Adrenal gland (tissue), 12 donors: ENCODE data around the gene KLHL14. TPM values are rescaled to one million over a fixed set of nuclear protein-coding genes. Genes with fewer than 3 reads are reported as not detected.

ENCODE experiments used
- DNase-seq, 7 donors: peaks; one replicate each; pipeline ENCODE4 v3.0.0-alpha.2; 2019 to 2020
- H3K27ac ChIP-seq, 5 donors: fragments of 200-600 bp; sonication (generic) in 4 of 5; 1 replicate in 3 of 5; 2 replicates in 2 of 5; pipeline versions ENCODE4 v1.5.1 to v1.8.0; 2016 to 2020; ENCODE audit warnings: mild to moderate bottlenecking in 1 of 5
- H3K27me3 ChIP-seq: fragments of 200-600 bp; 2 replicates; pipeline ENCODE4 v1.8.0; 2021
- H3K36me3 ChIP-seq, 2 donors: fragments of 200-600 bp; replicated peaks in 1 of 2; 1 replicate in 1 of 2; 2 replicates in 1 of 2; pipeline versions ENCODE4 v1.5.1 to v1.8.0; 2018 to 2022
- H3K4me1 ChIP-seq, 2 donors: fragments of 200-600 bp; replicated peaks in 1 of 2; 1 replicate in 1 of 2; 2 replicates in 1 of 2; pipeline versions ENCODE4 v1.5.1 to v1.8.0; 2018 to 2021
- H3K4me3 ChIP-seq, 4 donors: fragments of 200-600 bp; sonication (generic) in 3 of 4; one replicate each; pipeline ENCODE4 v1.5.1; 2016 to 2018
- H3K9me3 ChIP-seq, 3 donors: fragments of 200-600 bp; sonication (generic) in 1 of 3; replicated peaks in 1 of 3; 1 replicate in 2 of 3; 2 replicates in 1 of 3; pipeline versions ENCODE4 v1.5.1 to v1.8.0; 2016 to 2021
- POLR2A ChIP-seq, 2 donors: fragments of 450-650 bp; IDR thresholded peaks; one replicate each; pipeline ENCODE4 v1.6.1; 2017; ENCODE audit warnings: antibody characterized with exemption in 2 of 2, mild to moderate bottlenecking in 2 of 2, moderate library complexity in 1 of 2
- WGBS, 4 donors: extraction: QIAGEN DNeasy Blood & Tissue Kit in 2 of 4; methylation state at CpG; one replicate each; pipeline versions ENCODE4 v1.1.5 to v1.1.7; 2013 to 2017; 5-methylcytosine and 5-hydroxymethylcytosine counted together
- intact Hi-C, 2 donors: fragments of 100-400 bp; cut with DNase I; formaldehyde crosslinking; loops; one replicate each; pipeline versions ENCODE4 v1.14.1 to v1.15.0; 2022 to 2023
- polyA plus RNA-seq, 3 donors: library from polyadenylated mRNA; stranded (reverse); fragments of 200-250 nt in 2 of 3; fragments of 350-450 nt in 1 of 3; fragmentation: Illumina TruSeq in 1 of 3; extraction: RNeasy Lipid Tissue Mini Kit (QIAGEN cat#74804) in 1 of 3; gene quantifications; one replicate each; pipeline ENCODE4 v1.2.3, GENCODE V29; 2013 to 2014
- total RNA-seq, 9 donors: library from RNA; depleted of rRNA in 4 of 9; stranded (reverse); fragments of >200 nt in 4 of 9; fragments of 120-200 nt in 1 of 9; fragmentation: NEBNext Ultra II Directional in 1 of 9; extraction: Animal tissue kit (Norgen Biotek cat#: 25700) in 1 of 9; gene quantifications; one replicate each; pipeline versions ENCODE4 v1.1.0 to v1.2.4, GENCODE V29; 2013 to 2023
- TF ChIP-seq, protein P1 (sequence below), 6 experiments: fragments of 450-650 bp in 4 of 6; fragments of 200-600 bp in 2 of 6; sonication (generic) in 1 of 6; IDR thresholded peaks; 1 replicate in 5 of 6; 2 replicates in 1 of 6; pipeline versions ENCODE4 v1.5.1 to v1.8.0; 2016 to 2021; ENCODE audit warnings: antibody characterized with exemption in 6 of 6, mild to moderate bottlenecking in 2 of 6, moderate library complexity in 1 of 6
- donor health status: healthy with polysubstance abuse.
- donor health status: Bipolar disorder and iron deficiency.
- donor health status: DM: yes; HTN: yes; CAD: no.
- donor health status: DM: no; HTN: no; CAD: no.
- donor health status: DM: no; HTN: no; CAD: no.
- donor health status: DM: yes; HTN: yes; CAD: no.

The KLHL14 gene
- total and polyA plus RNA-seq, 12 donors: 0.10 to 4.5 (median 0.32) TPM; not detected in 3

GRCh38 chr18:32759611-32760167 is 13.1 kb downstream of the KLHL14 start:
- no peak for DNase-seq
- H3K4me3 ChIP-seq: no peak overlapping the region
- no peaks in the 10 kb centered on the region for H3K9me3 ChIP-seq
- H3K27me3 ChIP-seq: no peaks in the 10 kb centered on the region
- no peak for TF ChIP-seq POLR2A (IDR thresholded peaks at IDR 0.05)
- TF ChIP-seq, protein P1, sequence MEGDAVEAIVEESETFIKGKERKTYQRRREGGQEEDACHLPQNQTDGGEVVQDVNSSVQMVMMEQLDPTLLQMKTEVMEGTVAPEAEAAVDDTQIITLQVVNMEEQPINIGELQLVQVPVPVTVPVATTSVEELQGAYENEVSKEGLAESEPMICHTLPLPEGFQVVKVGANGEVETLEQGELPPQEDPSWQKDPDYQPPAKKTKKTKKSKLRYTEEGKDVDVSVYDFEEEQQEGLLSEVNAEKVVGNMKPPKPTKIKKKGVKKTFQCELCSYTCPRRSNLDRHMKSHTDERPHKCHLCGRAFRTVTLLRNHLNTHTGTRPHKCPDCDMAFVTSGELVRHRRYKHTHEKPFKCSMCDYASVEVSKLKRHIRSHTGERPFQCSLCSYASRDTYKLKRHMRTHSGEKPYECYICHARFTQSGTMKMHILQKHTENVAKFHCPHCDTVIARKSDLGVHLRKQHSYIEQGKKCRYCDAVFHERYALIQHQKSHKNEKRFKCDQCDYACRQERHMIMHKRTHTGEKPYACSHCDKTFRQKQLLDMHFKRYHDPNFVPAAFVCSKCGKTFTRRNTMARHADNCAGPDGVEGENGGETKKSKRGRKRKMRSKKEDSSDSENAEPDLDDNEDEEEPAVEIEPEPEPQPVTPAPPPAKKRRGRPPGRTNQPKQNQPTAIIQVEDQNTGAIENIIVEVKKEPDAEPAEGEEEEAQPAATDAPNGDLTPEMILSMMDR (IDR thresholded peaks at IDR 0.05): no peak
- WGBS, 4 donors: 73 to 87% (median 82%) methylated on average over 2 of the region's 2 CpGs
- no peaks in the 10 kb centered on the region for H3K4me1 ChIP-seq
- H3K36me3 ChIP-seq: no peaks in the 10 kb centered on the region
- intact Hi-C loops: no loop called here
- no peak overlapping the region for H3K27ac ChIP-seq

DNA sequence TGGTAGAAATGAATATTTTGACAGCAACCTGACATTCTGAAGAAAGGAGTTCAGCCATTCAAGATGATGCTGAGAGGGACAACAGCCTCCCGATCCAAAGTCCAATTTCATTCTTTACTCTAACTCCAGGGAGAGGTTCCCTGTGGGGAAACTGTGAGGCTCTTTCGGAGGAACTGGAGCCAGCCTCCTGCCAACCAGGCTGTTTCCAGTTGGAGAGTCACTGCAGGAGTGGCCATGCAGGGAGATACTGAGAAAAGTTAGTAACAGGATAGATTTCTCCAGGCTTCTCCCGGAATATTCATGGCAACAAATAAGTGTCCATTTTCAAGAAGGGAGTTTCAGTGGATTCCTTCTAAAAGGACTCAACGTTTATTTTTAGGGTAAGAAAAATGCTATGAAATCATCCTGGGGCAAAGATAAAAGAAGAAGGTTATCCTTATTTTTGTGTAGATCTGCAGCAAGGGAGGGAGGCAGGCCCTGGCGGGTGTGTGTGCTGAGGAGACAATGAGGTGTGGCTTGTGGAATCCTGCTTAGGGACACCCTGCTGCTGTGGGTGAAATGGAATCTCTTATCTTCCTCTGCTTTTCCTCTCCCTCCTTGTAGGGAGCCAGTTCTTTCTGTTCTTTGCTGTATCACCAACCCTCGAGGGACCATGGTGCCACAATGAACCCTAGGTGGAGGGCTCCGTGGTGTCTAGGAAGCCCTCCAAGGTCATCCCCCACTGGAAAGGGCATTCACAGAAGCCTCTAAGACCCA is 18.1 kb downstream of the KLHL14 start:
- intact Hi-C loops: no loop called here
- Histone ChIP-seq H3K36me3 (no peaks in the 10 kb centered on the region), H3K9me3 (no peaks in the 10 kb centered on the region), H3K4me3 (no peak overlapping the region), H3K27me3 (no peaks in the 10 kb centered on the region), H3K27ac (no peak overlapping the region), H3K4me1 (no peaks in the 10 kb centered on the region)
- WGBS, 4 donors: 52 to 60% (median 54%) methylated on average over 7 of the region's 7 CpGs
- no peak for DNase-seq
- no peak for TF ChIP-seq POLR2A (IDR thresholded peaks at IDR 0.05)
- TF ChIP-seq, protein P1 (IDR thresholded peaks at IDR 0.05): no peak

- TF ChIP-seq, protein P1 (IDR thresholded peaks at IDR 0.05): no peak
- TF ChIP-seq POLR2A (IDR thresholded peaks at IDR 0.05): no peak
- intact Hi-C loops: no loop called here
- Histone ChIP-seq H3K27ac (no peak overlapping the region), H3K27me3 (no peaks in the 10 kb centered on the region), H3K4me1 (no peaks in the 10 kb centered on the region), H3K36me3 (no peaks in the 10 kb centered on the region), H3K4me3 (no peak overlapping the region), H3K9me3 (no peaks in the 10 kb centered on the region)
- WGBS, 4 donors: 48 to 60% (median 54%) methylated on average over 4 of the region's 4 CpGs
- no peak for DNase-seq
Observed at GRCh38 chr18:32753656-32754260, 19.1 kb downstream of the KLHL14 start.

- Histone ChIP-seq H3K27me3 (no peaks in the 10 kb centered on the region), H3K4me3 (no peak overlapping the region), H3K36me3 (no peaks in the 10 kb centered on the region), H3K9me3 (no peaks in the 10 kb centered on the region), H3K27ac (no peak overlapping the region), H3K4me1 (no peaks in the 10 kb centered on the region)
- intact Hi-C loops: no loop called here
- no peak for DNase-seq
- 82 to 89% (median 83%) methylated on average over 3 of the region's 3 CpGs for WGBS, 4 donors
- TF ChIP-seq POLR2A (IDR thresholded peaks at IDR 0.05): no peak
- TF ChIP-seq, protein P1 (IDR thresholded peaks at IDR 0.05): no peak
Observed at GRCh38 chr18:32750328-32750727, 22.5 kb downstream of the KLHL14 start.
